Measurements from ENCODE around the gene SORBS2.
"Not testable (repeated sequence)": the region's sequence is repeated elsewhere in the genome, so short reads cannot be mapped to it uniquely, and the experiment has no call there.

The SORBS2 gene

DNA sequence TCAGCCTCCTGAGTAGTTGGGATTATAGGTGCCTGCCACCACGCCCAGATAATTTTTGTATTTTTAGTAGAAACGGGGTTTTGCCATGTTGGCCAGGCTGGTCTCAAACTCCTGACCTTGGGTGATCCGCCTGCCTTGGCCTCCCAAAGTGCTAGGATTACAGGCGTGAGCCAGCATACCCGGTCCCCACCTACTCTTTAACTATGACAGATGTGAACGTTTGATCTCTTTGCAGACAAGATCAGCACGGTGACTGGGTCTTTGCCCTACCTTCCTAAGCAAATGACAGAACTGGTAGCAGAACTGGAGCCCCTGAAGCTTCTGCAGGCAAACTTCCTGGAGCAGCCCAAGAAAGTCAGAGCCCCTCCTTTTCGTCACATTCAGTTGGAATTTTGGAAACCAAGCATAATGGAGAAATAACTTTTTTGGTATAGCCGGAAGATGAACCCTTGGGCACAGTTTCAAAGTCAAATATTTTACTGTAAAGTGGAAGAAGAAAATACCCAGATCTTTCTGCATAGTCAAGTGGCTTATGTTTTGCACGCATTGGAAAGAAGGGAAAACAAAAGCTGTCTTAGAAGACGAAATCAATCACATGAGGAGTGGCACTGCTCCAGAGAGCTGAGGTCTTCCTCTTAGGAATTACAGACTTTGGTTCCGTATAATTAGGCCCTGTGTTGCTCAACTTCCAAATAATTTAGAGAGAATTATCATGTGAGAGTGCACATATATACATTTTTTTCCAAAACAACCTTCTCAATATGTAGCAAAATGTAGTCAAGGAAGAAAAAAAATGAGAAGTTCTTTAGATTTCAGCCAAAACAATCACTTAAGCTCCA, 90.6 kb downstream of the SORBS2 start:
- H3K4me3 ChIP-seq (ENCODE audit: low read depth, low read length) = no peak overlapping the region
- TF ChIP-seq, protein P1, sequence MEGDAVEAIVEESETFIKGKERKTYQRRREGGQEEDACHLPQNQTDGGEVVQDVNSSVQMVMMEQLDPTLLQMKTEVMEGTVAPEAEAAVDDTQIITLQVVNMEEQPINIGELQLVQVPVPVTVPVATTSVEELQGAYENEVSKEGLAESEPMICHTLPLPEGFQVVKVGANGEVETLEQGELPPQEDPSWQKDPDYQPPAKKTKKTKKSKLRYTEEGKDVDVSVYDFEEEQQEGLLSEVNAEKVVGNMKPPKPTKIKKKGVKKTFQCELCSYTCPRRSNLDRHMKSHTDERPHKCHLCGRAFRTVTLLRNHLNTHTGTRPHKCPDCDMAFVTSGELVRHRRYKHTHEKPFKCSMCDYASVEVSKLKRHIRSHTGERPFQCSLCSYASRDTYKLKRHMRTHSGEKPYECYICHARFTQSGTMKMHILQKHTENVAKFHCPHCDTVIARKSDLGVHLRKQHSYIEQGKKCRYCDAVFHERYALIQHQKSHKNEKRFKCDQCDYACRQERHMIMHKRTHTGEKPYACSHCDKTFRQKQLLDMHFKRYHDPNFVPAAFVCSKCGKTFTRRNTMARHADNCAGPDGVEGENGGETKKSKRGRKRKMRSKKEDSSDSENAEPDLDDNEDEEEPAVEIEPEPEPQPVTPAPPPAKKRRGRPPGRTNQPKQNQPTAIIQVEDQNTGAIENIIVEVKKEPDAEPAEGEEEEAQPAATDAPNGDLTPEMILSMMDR (IDR thresholded peaks at IDR 0.05; ENCODE audit: borderline replicate concordance, insufficient read depth, low read depth, low read length) = no peak

DNA sequence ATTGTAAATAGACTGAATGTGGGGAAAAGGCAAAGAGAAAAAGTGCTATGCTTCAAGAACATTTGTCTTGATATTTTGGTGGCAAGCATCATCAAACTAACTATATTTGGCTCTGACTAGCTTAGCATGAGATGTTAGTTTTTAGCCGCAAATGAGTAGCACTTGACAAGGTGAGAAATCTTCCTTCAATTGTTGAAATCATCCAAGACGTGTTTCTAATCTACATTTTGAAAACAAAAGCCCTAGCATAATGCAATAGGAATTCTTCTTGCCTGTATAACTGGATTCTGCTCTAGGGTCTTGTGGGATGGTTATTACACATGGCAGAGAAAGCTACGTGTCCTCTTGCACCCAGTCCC, 92.5 kb downstream of the SORBS2 start:
- no peak overlapping the region for H3K4me3 ChIP-seq (ENCODE audit: low read depth, low read length)
- TF ChIP-seq, protein P1 (IDR thresholded peaks at IDR 0.05; ENCODE audit: borderline replicate concordance, insufficient read depth, low read depth, low read length) = no peak

DNA sequence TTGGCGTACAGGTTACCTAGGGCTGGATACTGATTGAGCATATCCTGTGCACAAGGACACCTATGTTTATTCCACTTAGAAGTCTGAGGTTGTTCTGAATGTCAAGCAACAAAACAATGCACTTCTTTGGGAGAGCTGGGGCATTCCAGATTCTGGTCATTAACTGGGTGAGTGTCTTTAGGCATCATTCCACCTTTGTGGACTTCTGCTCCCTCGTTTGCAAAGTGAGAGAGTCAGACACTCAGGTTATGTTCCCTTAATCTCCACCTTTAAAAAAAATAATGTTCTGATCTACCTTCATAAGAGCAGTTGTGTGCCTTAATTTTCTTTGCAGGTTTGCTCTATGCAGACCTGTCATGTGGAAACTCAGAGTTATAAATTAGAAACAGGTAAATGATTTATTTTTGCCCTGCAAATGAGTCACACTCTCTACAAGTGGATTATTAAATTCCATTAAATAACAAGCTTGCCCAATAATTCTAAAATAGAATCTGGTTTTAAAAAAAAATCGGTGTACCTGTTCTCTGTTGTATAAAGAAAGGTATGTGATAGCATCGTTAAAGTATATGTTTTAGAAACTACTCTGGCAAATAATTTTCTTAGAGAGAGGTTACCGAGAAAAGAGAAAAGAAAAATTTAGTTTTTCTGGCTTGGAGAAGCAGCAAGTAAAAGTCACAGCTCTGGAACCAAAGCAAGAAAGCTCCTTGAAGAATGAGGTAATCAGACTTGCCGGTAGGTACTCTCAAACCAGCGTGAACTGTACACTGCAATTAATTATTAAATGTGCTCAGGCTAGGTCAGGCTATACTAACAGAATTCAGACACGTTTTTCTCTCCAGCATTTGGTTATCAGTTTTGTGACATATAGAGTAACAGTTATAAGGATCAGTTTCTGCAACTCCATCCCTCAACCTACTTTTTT, 93.2 kb downstream of the SORBS2 start:
- no peak overlapping the region for H3K4me3 ChIP-seq (ENCODE audit: low read depth, low read length)
- TF ChIP-seq, protein P1 (IDR thresholded peaks at IDR 0.05; ENCODE audit: borderline replicate concordance, insufficient read depth, low read depth, low read length) = no peak

DNA sequence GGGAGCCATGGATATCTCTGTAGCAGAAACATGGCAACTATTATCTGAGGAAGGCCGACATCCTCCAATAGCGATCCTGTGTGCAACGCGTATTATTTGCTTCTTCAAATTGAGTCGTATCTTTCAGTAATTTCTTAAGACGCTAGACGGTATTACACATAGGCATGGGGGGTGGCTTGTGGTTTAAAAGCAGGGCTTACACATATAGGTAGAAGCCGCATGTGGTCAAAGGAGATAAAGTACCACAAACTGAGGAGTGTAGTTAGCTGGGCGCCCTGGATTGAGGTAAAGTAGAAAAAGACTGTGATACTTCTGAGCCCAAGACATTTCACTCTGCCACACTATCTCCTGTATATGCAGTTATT, 94.6 kb downstream of the SORBS2 start:
- TF ChIP-seq, protein P1 (IDR thresholded peaks at IDR 0.05; ENCODE audit: borderline replicate concordance, insufficient read depth, low read depth, low read length) = no peak
- H3K4me3 ChIP-seq (ENCODE audit: low read depth, low read length) = no peak overlapping the region

DNA sequence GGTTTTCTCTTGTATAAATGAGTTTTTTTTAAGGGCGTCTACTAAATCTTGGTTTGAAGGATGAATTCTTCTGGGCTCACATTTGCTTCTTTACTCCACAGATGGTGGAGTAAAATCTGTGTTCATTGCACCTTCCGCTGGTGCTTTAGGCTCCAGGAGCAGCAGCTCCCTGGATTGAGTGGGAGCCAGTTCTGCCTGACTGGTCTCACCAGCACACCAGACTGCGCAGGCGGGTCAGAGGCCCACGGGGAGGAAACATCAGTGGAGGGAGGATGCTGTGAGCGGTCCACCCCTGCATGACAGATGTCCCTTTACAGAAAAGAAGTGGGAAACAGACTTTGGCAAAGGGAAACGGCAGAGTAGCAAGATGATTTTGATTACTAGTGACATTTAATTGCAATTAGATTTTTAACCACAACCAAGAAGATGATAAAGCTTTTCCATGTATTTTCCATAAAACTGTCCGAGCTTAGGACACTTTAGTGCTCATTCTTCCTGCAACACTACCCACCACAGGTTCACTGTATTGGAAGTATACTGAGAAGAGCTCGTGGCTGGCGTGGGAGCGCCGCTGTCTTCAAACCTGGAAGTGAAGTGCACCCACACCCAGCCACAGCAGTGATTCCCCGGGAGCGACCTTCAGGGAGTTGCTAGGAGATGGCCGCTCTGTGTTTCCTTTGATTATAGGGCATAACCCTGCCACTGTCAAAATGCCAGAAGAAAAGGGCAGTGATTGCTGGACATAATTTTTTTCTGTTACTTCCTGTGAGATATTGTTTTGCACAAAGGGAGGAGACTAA, 95.2 kb downstream of the SORBS2 start:
- H3K4me3 ChIP-seq (ENCODE audit: low read depth, low read length) = no peak overlapping the region
- TF ChIP-seq, protein P1 (IDR thresholded peaks at IDR 0.05; ENCODE audit: borderline replicate concordance, insufficient read depth, low read depth, low read length) = no peak

DNA sequence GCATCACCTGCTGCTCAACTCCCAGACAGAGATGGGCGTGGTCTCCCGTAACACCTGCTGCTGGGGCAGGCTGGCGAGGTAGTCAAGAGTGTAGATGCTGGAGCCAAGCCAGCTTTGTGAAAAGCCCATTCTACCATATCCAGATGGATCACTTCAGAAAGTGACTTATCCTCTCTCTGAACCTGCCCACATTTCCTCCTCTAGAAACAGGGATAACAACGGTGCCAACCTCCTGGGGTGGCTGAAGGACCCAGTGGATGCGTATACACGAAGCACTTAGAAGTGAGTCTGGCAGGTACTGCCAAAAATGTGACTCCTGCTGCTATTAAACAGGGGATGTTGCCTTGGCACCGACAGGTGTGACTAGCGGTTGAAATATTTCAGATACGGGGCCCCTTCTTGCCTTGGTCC, 95.8 kb downstream of the SORBS2 start:
- H3K4me3 ChIP-seq (ENCODE audit: low read depth, low read length) = no peak overlapping the region
- TF ChIP-seq, protein P1 (IDR thresholded peaks at IDR 0.05; ENCODE audit: borderline replicate concordance, insufficient read depth, low read depth, low read length) = no peak

DNA sequence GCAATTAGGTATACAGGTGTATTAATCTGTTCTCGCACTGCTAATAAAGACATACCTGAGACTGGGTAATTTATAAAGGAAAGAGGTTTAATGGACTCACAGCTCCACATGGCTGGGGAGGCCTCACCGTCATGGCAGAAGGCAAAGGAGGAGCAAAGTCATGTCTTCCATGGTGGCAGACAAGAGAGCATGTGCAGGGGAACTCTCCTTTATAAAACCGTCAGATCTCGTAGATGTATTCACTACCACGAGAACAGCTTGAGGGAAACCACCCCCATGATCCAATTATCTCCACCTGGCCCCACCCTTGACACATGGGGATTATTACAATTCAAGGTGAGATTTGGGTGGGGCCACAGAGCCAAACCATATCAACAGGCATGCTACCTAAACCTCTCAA, 97.5 kb downstream of the SORBS2 start:
- H3K4me3 ChIP-seq (ENCODE audit: low read depth, low read length) = not testable (repeated sequence)
